Hepatocyte (in vitro differentiated cells): Measurements from ENCODE around the gene KCNJ2. TPM values are rescaled to one million over a fixed set of nuclear protein-coding genes. Genes with fewer than 3 reads are reported as not detected.

ENCODE experiments used
- DNase-seq: peaks from one replicate; pipeline ENCODE4 v3.0.0-alpha.2; 2016; ENCODE audit warnings: low spot score
- H2AFZ ChIP-seq: fragments of 200-600 bp; sonication (generic); 2 replicates; pipeline ENCODE4 v1.6.0; 2016; ENCODE audit warnings: antibody characterized with exemption, mild to moderate bottlenecking
- H3K27ac ChIP-seq: fragments of 200-600 bp; sonication (generic); 2 replicates; pipeline ENCODE4 v1.5.1; 2016; ENCODE audit warnings: mild to moderate bottlenecking
- H3K27me3 ChIP-seq: fragments of 200-600 bp; sonication (generic); 2 replicates; pipeline ENCODE4 v1.6.1; 2016
- H3K36me3 ChIP-seq: fragments of 200-600 bp; sonication (generic); replicated peaks from 2 replicates; pipeline ENCODE4 v1.5.1; 2016; ENCODE audit warnings: low read depth; ENCODE audit not compliant: insufficient read depth
- H3K4me1 ChIP-seq: fragments of 200-600 bp; sonication (generic); 2 replicates; pipeline ENCODE4 v1.5.1; 2016; ENCODE audit warnings: mild to moderate bottlenecking, moderate library complexity; ENCODE audit not compliant: insufficient read depth
- H3K4me2 ChIP-seq: fragments of 200-600 bp; sonication (generic); 2 replicates; pipeline ENCODE4 v1.6.0; 2016
- H3K4me3 ChIP-seq: fragments of 200-600 bp; sonication (generic); 2 replicates; pipeline ENCODE4 v1.5.1; 2016; ENCODE audit warnings: mild to moderate bottlenecking
- H3K79me2 ChIP-seq: fragments of 200-600 bp; sonication (generic); 2 replicates; pipeline ENCODE4 v1.6.0; 2017; ENCODE audit warnings: mild to moderate bottlenecking
- H3K9me2 ChIP-seq: fragments of 200-600 bp; sonication (generic); replicated peaks from 2 replicates; pipeline ENCODE4 v1.6.0; 2017; ENCODE audit warnings: mild to moderate bottlenecking; ENCODE audit not compliant: insufficient read depth
- H3K9me3 ChIP-seq: fragments of 200-600 bp; sonication (generic); 2 replicates; pipeline ENCODE4 v1.5.1; 2016; ENCODE audit warnings: low read depth, mild to moderate bottlenecking
- H4K20me1 ChIP-seq: fragments of 200-600 bp; sonication (generic); 2 replicates; pipeline ENCODE4 v1.6.0; 2016; ENCODE audit warnings: mild to moderate bottlenecking; ENCODE audit not compliant: insufficient read depth, poor library complexity, severe bottlenecking
- EZH2 ChIP-seq: fragments of 200-600 bp; sonication (generic); IDR thresholded peaks from 2 replicates; pipeline ENCODE4 v1.6.1; 2016; ENCODE audit warnings: antibody characterized with exemption, mild to moderate bottlenecking, borderline replicate concordance
- EZH2phosphoT487 ChIP-seq: fragments of 200-600 bp; sonication (generic); IDR thresholded peaks from one replicate; pipeline ENCODE4 v1.6.1; 2018; ENCODE audit warnings: antibody characterized with exemption, mild to moderate bottlenecking, low read depth, moderate library complexity; ENCODE audit not compliant: unreplicated experiment, severe bottlenecking
- WGBS: methylation state at CpG from one replicate; pipeline ENCODE4 v1.1.6; 2016; ENCODE audit warnings: low lambda C conversion rate; ENCODE audit errors: missing lambda C conversion rate; 5-methylcytosine and 5-hydroxymethylcytosine counted together
- polyA plus RNA-seq: library from polyadenylated mRNA; unstranded; fragments of >200 nt; fragmentation: Nextera tagmentation; extraction: Ambion mirVana; gene quantifications from 2 replicates; pipeline ENCODE4 v1.2.1, GENCODE V29; 2016
- total RNA-seq: library from RNA; depleted of rRNA; stranded (reverse); fragments of >200 nt; gene quantifications from 2 replicates; pipeline ENCODE4 v1.2.3, GENCODE V29; 2014
- TF ChIP-seq, protein P1 (sequence below): fragments of 200-600 bp; sonication (generic); IDR thresholded peaks from 2 replicates; pipeline ENCODE4 v1.5.1; 2016; ENCODE audit warnings: antibody characterized with exemption, mild to moderate bottlenecking; ENCODE audit not compliant: poor library complexity

Gene KCNJ2
- total and polyA plus RNA-seq, 2 experiments from 2014 or later: 1.0 to 3.0 TPM

DNA sequence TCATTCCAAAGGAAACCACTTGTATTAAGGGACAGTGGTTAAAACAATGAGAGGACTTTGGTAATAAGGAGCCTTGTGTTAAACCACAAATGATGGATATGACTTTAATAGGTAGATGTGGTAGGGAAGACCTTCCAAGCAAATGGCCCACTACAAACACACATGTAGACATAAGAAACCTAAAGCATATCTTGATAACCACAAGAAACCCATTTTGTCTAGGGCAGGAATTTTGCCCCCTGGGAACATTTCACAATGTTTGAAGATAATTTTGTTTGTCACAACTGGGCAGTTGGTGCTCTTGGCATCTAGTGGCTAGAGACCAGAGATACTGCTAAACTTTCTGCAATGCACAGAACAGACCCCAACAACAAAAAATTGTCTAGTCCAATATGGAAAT is 25.8 kb downstream of the KCNJ2 start:
- H3K27me3 ChIP-seq: no peaks in the 10 kb centered on the region
- H3K79me2 ChIP-seq: no peaks in the 10 kb centered on the region
- H4K20me1 ChIP-seq: no peaks in the 10 kb centered on the region
- no peaks in the 10 kb centered on the region for H3K9me3 ChIP-seq
- TF ChIP-seq EZH2phosphoT487: no peak
- TF ChIP-seq, protein P1, sequence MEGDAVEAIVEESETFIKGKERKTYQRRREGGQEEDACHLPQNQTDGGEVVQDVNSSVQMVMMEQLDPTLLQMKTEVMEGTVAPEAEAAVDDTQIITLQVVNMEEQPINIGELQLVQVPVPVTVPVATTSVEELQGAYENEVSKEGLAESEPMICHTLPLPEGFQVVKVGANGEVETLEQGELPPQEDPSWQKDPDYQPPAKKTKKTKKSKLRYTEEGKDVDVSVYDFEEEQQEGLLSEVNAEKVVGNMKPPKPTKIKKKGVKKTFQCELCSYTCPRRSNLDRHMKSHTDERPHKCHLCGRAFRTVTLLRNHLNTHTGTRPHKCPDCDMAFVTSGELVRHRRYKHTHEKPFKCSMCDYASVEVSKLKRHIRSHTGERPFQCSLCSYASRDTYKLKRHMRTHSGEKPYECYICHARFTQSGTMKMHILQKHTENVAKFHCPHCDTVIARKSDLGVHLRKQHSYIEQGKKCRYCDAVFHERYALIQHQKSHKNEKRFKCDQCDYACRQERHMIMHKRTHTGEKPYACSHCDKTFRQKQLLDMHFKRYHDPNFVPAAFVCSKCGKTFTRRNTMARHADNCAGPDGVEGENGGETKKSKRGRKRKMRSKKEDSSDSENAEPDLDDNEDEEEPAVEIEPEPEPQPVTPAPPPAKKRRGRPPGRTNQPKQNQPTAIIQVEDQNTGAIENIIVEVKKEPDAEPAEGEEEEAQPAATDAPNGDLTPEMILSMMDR: no peak
- no peak for TF ChIP-seq EZH2
- no peak overlapping the region for H3K27ac ChIP-seq
- H3K4me2 ChIP-seq: no peak overlapping the region
- H3K4me1 ChIP-seq: no peaks in the 10 kb centered on the region
- no peaks in the 10 kb centered on the region for H3K36me3 ChIP-seq
- no peaks in the 10 kb centered on the region for H3K9me2 ChIP-seq
- H3K4me3 ChIP-seq: no peak overlapping the region
- no peak overlapping the region for H2AFZ ChIP-seq
- no peak for DNase-seq

DNA sequence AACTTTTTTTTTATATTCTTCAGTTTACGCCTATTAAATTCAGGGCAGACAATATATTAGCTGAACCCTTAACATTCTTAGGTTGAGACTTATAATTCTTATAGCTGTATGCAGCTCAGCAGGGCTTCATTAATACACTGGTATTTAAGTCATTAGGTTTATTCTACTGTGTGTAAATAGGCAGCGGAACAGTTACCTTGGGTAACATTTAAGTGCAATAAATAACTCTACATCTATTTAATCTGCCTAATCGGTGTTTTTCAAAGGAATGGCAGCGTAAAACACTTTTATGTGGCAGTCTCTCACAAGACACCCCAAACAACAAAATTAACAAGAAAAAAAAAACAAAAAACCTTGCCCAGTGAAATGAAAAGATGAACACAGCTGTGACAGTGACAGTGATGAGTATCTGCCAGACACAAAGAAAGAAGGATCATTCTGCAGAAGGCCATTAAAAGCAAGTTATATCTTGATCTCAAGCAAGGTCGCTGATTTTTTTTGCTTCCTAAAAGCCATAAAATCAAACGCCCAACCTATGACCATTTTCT is 32.6 kb downstream of the KCNJ2 start:
- no peaks in the 10 kb centered on the region for H4K20me1 ChIP-seq
- 73% methylated on average over 6 of the region's 6 CpGs for WGBS
- no peak for TF ChIP-seq EZH2
- no peak for TF ChIP-seq EZH2phosphoT487
- TF ChIP-seq, protein P1: no peak
- H3K9me3 ChIP-seq: no peaks in the 10 kb centered on the region
- H3K27ac ChIP-seq: no peak overlapping the region
- no peak for DNase-seq
- H3K4me2 ChIP-seq: no peak overlapping the region
- no peaks in the 10 kb centered on the region for H3K4me1 ChIP-seq
- H3K79me2 ChIP-seq: no peaks in the 10 kb centered on the region
- H2AFZ ChIP-seq: no peak overlapping the region
- H3K27me3 ChIP-seq: no peaks in the 10 kb centered on the region
- no peak overlapping the region for H3K4me3 ChIP-seq
- no peaks in the 10 kb centered on the region for H3K9me2 ChIP-seq
- H3K36me3 ChIP-seq: no peaks in the 10 kb centered on the region

DNA sequence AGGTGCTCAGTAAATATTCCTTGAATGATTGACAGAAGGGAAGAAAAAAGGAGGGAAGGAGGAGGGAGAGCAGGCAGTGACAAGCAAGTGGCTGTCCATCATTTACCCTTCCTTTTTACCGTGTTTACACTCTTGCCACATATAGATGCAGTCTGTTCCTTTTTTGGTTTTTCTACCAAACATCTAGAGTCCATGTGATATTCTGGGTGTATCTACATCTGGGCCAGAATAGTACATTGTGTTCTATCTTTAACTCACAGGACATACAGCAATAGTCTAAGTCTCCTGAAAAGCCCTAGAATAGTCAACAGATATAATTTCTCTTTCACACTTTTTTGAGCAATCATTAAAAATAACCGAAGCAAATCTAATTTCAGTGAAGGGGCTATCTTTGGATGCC is 33.5 kb downstream of the KCNJ2 start:
- H3K4me3 ChIP-seq: no peak overlapping the region
- H3K79me2 ChIP-seq: no peaks in the 10 kb centered on the region
- no peak overlapping the region for H3K27ac ChIP-seq
- no peak overlapping the region for H3K4me2 ChIP-seq
- H3K4me1 ChIP-seq: no peaks in the 10 kb centered on the region
- H4K20me1 ChIP-seq: no peaks in the 10 kb centered on the region
- H3K27me3 ChIP-seq: no peaks in the 10 kb centered on the region
- no peaks in the 10 kb centered on the region for H3K9me3 ChIP-seq
- H2AFZ ChIP-seq: no peak overlapping the region
- H3K36me3 ChIP-seq: no peaks in the 10 kb centered on the region
- DNase-seq: no peak
- 66% methylated on average over 2 of the region's 2 CpGs for WGBS
- no peaks in the 10 kb centered on the region for H3K9me2 ChIP-seq
- TF ChIP-seq EZH2: no peak

DNA sequence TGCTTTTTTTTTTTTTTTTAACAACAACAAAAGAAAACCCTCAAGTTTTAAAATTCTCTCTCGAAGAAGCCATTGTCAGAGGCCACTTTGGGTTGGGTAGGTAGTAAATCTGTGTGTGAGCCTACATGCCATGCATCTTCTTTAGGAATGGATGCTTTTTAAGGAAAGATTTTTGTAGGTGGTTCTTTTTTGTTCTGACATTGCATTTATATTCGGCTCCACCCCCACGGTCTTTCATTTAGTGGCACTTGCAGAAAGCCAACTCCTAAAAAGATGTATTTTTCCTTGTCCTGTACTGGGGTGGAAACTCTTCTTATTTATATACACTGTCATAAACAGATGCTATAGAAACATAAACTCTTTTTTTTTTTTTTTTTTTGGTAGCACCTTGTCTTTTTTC is 35.1 kb downstream of the KCNJ2 start:
- Histone ChIP-seq H3K36me3 (no peaks in the 10 kb centered on the region), H3K9me2 (no peaks in the 10 kb centered on the region), H4K20me1 (no peaks in the 10 kb centered on the region), H3K4me1 (no peaks in the 10 kb centered on the region), H3K4me3 (no peak overlapping the region), H3K9me3 (no peaks in the 10 kb centered on the region), H3K27ac (no peak overlapping the region), H3K79me2 (no peaks in the 10 kb centered on the region), H3K4me2 (no peak overlapping the region), H2AFZ (no peak overlapping the region), H3K27me3 (no peaks in the 10 kb centered on the region)
- 96% methylated on average over 3 of the region's 3 CpGs for WGBS
- DNase-seq: no peak
- TF ChIP-seq EZH2: no peak
- no peak for TF ChIP-seq EZH2phosphoT487
- TF ChIP-seq, protein P1: no peak
